ENCODE measurements around the gene TTC34. TPM values are rescaled to one million over a fixed set of nuclear protein-coding genes. Genes with fewer than 3 reads are reported as not detected.

Gene TTC34
- total RNA-seq, 1 donor = 0.27 TPM

DNA sequence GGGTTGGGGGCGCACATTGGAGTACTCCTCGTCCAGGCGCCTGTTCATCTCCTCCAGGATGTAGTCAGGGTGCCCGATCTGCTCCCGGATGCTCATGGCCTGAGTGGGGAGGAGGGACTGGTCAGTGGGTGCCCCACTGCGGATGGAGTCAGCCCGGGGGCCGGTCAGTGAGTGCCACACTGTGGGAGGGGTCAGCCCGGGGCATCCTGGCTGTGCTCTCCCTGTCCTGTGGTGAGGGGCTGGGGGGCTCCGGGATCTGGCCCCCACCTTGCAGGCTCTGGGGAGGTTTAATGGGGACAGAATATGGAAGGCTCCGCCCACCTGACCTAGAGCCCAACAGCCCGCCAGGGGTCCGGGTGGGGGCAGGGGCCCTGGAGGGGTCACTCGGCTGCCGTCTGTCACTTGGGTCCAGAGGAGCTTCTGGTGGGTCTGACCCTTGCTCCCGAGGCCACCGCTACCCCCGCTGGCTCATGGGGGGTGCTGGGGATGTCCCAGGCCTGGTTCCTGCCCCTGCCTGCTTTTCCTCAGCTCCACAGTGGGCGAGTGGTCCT lies 206.2 kb downstream of the TTC34 start:
- DNase-seq (ENCODE audit: low read depth in 2 of 3, low spot score in 2 of 3) = no peak

DNA sequence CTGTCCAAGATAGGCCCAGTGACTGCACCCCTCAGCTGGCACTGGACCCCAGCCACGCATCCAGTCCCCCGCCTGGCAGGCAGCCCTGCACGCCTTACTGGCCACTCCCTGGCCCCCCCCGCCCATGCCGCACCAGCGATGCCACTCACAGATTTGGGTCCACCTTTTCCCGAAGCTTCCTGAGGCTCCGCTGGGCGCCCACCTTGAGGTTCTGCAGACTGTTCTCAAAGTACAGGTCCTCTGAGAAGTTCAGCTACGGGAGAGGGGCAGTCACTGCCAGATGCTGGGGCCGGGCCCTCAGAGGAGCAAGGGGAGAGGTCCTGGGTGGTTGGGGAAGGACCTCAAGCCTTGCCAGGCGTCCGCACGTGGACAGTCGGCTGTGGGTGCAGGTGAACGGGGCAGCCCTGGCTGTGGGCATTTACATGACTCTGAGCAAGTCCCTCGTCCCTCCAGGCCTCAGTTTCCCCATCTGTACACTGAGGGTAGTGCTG lies 206.8 kb downstream of the TTC34 start:
- DNase-seq (ENCODE audit: low read depth in 2 of 3, low spot score in 2 of 3) = no peak

DNA sequence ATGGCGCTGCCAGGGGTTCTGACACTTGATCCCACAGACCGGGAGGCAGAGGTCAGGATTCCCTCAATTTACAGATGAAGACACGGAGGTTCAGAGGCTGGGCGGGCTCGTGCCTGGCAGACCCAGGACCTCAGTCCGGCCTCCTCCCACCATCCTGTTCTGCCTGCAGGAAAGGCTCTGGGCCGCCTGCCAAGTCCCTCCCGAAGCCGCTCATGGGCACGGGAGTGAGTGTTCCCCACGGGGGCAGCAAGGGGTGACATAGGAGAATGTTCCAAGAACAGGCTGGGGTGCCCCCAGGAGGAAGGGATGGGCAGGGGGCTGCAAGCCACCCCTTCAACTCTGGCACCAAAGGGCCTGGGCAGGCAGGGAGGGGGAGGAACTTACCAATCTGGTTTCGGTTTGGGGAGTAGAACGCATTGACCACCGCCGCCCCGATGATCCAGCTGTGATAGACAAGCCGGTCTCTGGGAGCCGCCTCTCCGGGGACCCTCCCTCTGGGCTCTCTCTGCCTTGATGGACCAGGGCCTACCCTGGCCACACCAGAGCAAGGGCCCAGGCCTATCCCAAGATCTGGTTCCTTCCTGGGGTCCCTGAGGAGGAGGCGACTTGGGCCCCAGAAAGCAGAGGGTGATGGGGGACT lies 207.4 kb downstream of the TTC34 start:
- no peak for DNase-seq (ENCODE audit: low read depth in 2 of 3, low spot score in 2 of 3)

DNA sequence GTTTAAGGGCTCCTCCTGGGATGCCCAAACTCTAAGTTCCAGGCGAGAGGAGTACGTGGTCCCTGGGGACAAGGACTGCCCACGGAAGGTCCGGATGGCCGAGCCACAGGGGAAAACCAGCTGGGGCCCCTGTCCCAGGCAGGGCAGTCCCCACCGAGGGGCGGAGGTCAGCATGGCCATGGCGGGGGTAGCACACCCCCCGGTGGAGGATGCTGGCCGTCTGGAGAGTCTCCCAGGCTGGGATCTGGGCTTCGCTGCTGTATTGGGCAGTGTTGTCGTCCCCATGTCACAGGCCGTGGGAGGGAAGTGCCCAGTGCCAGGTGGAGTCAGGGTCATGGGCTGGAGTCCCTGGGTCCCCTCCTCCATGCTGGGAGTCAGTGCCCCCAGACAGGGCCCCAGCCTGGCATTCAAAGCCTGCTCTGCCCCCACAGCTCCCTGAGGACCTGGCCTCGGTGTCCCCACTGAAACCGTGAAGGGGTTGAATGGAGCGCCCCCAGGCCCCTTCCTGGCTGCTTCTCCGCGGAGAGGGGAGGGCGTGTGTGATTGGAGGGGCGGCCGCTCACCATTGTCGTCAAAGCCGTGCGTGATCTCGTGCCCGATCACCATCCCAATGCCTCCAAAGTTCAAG lies 208.1 kb downstream of the TTC34 start:
- no peak for DNase-seq (ENCODE audit: low read depth in 2 of 3, low spot score in 2 of 3)

DNA sequence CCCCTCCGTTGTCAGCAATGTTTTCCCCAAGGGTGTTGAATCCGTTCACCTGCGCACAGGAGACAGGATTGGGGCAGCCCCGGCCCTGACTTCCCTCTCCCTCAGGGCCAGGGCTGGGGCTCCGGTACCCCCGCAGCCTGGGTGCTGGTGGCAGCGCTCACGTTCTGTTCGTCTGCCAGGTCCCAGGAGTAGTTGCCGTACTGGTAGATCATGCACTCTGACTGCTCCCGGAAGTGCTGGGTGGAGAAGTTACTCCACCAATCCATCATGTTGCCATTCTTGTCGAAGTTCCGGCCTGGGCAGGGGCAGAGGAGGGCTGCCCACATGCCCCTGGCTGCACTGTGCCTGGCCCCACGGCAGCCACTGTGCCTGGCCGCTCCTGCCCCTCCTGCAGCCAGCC lies 208.8 kb downstream of the TTC34 start:
- peak in 1 of 3 donors; percentile 34 for DNase-seq (ENCODE audit: low read depth in 2 of 3, low spot score in 2 of 3)

DNA sequence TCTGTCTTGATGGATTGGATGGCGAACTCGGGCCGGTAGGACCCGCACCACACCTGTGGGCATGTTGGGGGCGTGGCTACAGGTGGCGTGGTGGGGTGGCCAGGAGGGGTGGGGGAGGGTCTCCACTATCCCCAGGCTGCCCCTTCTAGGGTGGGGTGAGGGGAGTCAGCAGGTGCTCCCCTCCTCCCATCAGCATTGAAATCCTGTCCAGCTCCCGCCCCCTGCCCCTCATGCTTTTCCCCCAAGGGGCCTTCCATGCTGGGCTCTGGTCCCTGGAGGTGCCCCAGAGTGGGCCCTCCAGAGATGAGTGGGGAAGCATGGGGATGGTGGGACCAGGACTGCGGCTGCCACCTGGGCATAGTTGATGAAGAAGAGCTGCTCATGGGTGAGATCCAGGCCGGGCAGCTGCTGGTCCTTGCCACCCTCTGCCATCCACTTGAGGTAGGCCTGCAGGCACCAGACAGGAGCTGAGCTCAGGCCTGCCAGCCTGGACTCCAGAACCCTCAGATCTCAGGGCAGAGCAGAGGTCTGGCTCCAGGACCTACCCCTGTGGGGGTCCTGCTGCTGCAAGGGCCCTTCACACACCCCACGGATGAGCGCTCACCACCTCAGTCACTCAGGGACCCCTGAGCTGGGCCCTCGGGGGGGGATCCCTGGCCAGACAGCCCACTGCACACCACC lies 209.8 kb downstream of the TTC34 start:
- DNase-seq (ENCODE audit: low read depth in 2 of 3, low spot score in 2 of 3) = no peak

DNA sequence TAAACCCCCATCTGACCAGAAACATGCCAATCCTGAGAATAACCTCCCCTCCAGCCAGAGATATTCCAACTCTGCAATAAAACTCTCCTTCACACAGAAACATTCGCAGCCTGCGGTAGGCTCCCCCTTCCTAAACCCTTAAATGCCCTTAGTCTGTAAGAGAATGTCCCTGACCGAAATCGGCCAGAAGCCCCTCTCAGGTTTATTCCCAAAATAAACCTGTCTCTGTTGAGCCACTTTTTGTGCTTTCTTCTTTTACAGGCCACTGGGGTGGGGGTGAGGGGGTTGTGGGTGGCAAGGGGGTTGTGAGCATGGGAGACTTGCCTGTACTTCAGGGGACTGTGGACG lies 210.3 kb downstream of the TTC34 start:
- no peak for DNase-seq (ENCODE audit: low read depth in 2 of 3, low spot score in 2 of 3)

DNA sequence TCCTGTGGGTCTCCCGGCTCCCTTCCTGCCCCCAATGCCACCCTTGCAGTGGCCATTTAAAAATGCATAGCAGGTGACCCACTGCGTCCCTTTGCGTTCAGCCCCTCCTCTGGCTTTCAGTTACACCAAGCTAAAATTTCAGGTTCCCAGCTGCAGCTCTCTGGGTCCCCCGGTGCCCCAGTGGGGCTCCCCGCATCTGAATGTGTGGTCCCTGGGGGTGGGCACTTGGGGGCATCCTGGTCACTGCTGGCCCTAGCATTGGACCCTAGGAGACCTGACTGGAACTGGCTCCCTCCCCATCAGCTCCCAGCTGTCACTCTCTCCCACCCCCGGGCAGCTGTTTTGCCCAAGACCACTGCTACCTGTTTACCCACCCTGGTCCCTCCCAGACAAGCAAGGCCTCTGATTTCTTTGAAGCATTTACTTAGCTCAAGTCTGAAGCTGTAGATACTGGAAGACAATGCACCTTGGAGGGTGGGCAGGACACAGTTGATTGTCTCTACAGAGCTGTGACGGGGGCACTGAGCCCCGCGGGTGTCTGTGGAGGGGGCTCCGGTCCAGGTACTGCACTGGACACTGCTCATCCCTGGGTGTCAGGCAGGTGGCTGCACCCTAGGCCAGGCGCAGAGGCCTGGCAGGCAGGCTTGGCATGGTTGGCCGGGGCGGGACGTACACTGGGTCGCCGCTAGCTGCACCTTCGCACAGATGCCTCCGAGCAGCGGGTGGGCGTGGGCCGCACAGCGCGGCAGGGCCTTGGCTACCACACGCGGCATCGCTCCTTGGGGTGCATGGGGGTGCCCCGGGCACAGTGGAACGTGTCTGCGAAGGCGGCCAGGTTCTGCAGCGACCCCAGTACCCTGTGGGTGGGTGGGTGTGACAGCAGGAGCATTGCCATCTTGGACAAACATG lies 211.0 kb downstream of the TTC34 start:
- DNase-seq (ENCODE audit: low read depth in 2 of 3, low spot score in 2 of 3) = no peak

DNA sequence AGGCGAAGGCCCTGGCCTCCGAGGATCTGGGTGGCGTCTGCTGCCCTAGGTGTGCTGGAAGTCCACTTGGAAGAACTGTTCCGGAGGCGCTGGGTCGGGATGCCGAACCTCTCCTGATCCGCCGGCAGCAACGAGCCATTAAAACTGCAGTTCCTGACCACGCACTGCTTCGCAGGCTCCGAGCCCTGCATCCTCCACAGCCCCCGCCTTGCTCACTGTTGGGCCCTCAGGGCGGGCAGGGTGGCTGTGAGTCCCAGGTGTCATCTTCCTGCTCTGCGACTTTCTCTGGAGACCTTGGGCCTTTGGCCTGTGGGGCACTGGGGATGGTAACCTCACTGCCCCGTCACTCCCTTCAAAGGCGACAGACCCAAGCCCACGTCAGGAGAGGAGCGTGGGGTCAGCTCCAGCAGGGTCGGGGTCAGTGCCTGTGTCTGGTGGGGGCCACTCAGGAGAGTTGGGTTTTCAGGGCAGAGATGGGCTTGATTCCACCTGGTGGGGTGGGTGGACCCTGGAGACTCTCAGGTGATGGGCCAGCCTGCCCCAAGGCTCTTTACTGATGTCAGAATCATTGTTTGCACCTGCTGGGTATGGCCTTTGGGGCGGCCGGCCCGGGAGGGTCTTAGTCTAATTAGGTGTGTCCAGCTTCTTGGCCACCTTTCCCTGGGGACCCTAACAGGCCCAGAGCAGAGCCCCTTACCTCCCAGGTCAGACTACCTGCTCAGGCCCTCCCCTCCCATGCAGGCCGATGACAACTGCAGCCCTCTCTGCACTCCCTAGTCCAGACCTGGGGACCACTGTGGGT lies 211.9 kb downstream of the TTC34 start:
- no peak for DNase-seq (ENCODE audit: low read depth in 2 of 3, low spot score in 2 of 3)

DNA sequence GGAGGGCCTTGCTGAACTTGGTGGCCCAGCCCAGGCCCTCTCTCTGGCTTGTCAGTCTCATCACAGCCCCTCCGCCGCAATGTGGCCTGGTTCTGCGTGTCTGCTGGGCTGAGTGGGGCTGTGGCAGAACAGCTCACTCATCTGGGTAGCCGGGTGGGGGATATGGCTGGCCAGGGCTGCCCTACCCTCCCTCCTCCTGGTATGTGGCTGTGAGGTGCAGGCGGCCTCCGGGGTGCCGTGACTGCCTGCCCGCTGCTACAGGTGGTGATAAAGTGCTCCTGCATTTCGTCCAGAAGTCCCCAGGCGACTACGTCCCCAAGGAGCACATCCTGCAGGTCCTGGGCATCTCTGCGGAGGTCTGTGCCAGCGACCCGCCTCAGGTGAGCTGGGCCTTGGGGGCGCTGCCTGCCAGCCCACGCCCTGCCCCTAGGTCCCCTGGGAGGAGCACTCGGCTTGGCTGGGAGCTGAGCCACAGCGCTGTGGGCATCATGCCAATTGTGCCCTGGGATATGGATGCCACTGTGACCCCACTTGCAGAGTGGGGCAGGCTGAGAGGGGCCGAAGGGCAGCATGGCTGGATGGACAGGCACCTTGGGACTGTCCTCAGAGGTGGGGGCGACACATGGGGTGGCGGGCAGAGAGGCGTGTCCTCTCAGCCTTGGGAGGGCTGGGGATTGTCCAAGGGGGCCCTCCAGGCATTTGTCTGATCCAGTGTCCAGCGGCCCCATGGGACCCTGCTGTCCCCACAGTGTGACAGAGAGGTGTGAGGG lies 212.6 kb downstream of the TTC34 start:
- no peak for DNase-seq (ENCODE audit: low read depth in 2 of 3, low spot score in 2 of 3)

DNA sequence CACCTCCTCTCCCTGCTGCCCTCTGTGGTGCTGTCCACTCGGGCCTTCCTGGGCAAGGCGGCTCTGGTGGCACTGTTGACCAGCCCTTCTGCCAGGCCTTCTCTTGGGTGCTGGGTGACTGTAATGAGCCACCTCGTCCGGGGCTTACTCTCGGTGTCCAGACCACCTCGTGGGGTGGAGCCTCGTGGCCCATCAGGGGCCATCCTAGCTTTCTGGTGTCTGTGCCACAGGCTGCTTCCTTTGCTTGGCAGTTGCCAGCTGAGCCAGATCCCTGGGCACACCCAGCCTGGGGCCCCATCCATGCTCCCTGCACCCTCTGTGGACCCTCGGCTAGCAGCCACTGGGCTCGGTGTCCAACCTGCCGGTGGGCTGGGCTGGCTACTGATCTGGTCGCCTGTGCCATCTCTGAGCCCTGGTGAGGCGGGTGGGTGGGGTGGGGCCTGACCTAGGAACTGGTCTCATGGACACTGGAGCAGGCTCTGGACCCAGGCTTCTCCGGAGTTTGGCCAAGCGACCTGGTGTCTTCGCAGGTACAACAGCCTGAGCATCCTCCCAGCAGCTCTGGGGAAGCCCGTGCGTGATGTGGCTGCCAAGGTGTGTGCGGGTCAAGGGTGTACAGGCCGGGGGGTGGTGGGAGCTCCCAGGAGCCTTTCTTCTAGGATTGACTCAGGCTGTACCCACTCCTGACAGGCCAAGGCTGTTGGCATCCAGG lies 213.5 kb downstream of the TTC34 start:
- no peak for DNase-seq (ENCODE audit: low read depth in 2 of 3, low spot score in 2 of 3)

DNA sequence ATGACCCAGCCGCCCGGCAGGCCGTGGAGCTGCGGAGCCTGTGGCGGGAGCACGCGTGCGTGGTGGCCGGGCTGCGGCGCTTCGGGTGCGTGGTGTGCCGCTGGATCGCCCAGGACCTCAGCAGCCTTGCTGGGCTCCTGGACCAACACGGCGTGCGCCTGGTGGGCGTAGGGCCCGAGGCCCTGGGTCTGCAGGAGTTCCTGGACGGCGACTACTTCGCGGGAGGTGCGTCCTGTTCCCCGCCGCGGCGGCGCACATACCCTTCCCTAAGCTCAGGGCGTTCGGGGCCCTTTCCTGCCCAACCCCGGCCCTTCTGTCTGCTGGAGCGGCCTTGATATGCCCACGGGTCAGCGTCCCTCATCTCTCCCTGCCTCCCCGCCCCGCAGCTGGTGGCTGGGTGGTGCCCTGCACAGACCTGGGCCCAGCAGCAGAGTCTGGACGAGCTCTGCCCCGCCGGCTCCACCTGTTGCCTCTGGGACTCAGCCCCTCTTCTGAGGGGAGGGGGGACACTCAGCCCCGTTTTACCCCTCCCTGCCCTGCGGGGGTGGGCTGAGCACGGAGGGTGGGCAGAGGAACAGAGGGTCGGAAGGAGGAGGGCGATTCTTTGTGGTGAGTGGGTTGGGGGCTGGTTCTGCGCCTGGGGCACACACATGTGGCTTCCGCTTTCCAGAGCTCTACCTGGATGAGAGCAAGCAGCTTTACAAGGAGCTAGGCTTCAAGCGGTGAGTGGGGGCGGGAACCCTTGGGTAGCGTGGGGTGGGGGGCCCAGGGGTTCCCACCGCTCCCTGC lies 214.2 kb downstream of the TTC34 start:
- DNase-seq (ENCODE audit: low read depth in 2 of 3, low spot score in 2 of 3) = peak in 1 of 3 donors; percentile 19

DNA sequence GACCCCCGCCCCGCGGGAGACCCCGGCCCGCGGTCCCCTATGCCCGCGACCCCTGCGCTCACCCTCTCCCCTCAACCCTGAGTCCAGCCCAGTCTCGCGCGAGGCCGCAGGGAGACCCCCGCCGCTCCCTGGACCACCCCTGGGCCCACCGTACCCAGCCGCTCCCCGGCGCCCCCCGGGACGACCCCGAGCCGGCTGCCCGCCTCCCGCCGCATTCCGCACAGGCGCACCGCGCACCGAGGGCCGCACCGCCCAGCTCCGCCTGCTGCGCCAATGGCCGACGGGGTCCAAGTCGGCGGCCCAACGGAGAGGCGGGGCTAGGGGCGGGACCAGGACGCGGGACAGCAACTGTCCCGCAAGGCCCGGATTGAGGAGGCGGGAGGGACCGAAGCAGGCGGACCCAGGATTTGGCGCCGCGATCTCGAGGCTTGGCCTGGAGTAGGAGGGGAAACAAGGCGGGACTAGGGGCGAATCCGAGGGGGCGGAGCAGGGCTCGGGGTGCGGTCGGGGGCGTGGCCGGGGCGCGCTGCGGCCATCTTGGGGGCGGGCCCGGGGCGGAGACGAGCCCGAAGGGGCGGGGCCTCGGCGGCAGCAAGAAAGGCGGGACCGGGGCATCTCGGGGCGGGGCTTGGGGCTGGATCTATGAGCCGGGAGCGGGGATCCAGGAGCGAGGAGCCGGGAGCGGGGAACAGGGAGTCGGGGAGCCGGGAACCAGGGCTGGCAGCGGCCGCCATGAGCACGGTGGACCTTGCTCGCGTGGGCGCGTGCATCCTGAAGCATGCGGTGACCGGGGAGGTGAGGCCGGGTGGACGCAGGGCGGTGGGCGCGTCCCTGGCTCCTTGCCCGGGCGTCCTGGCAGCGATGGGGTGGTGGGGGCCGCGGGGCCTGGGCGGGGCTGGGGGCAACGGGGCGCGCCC lies 215.1 kb downstream of the TTC34 start, which contains the start of gene PRXL2B:
Gene PRXL2B, plus strand, starts transcription at position 624 of the 917 bp plus-strand sequence. Its CDS starts 109 bp downstream, at position 733.
- peak; percentile 93 to 98 (median 98) for DNase-seq (ENCODE audit: low read depth in 2 of 3, low spot score in 2 of 3)
